CD4-positive, alpha-beta T cell treated with Interleukin-12 subunit alpha and Interleukin-12 subunit beta, for 1 hour (primary cell): ENCODE data around the gene NNMT.

Experiments used
- DNase-seq: peaks from one replicate; pipeline ENCODE4 v3.0.0-alpha.2; 2020

NNMT gene

GRCh38 chr11:114353443-114353842 is 57.2 kb downstream of the NNMT start:
- DNase-seq = no peak

GRCh38 chr11:114354076-114354475 is 57.9 kb downstream of the NNMT start:
- DNase-seq = no peak

DNA sequence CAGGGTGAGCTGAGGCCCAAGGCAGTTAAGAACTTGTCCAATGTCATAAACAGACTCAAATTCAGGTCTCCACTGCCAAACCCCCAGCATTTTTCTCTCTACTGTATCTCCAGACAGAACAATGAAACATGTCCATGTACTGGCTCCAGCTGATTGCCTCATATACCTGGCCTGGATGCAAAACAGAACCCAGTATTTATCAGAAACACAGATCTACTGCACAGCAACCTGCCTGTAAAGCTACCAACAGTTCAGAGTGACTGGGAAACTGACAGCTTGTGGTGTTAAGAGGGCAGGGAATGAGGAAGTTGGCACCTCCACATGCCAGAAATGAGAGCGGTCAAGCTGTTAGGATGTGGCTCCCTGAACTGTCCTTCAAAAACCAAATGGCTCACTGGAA is 62.5 kb downstream of the NNMT start:
- DNase-seq = no peak

- no peak for DNase-seq
Observed at GRCh38 chr11:114359342-114359741, 63.1 kb downstream of the NNMT start.

DNA sequence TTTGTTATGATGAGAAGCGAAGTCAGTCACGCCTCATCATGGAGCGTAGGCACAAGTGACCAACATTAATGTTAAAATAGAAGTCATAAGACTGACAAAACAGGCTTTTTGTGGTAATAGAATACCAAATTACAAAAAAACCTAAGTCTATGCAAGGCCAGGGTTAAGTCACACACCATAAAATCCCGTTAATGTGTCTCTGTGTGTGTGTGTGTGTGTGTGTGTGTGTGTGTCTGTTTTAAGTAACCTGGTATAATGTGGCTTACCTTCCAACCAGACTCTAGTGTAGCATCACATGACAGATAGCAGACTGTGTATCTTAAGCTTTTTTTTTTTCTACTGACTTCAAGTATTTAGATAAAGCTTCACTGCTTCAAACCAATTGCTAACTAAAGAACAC is 66.1 kb downstream of the NNMT start:
- DNase-seq = no peak

- DNase-seq = no peak
Observed at GRCh38 chr11:114362958-114363357, 66.8 kb downstream of the NNMT start.
